ENCODE data around the gene SLC41A3. TPM values are rescaled to one million over a fixed set of nuclear protein-coding genes. Genes with fewer than 3 reads are reported as not detected.
"Not testable (repeated sequence)": the region's sequence is repeated elsewhere in the genome, so short reads cannot be mapped to it uniquely, and the experiment has no call there.

SLC41A3 gene
- total RNA-seq, 2 donors from 2014 or later = 44.7 to 49.0 TPM

DNA sequence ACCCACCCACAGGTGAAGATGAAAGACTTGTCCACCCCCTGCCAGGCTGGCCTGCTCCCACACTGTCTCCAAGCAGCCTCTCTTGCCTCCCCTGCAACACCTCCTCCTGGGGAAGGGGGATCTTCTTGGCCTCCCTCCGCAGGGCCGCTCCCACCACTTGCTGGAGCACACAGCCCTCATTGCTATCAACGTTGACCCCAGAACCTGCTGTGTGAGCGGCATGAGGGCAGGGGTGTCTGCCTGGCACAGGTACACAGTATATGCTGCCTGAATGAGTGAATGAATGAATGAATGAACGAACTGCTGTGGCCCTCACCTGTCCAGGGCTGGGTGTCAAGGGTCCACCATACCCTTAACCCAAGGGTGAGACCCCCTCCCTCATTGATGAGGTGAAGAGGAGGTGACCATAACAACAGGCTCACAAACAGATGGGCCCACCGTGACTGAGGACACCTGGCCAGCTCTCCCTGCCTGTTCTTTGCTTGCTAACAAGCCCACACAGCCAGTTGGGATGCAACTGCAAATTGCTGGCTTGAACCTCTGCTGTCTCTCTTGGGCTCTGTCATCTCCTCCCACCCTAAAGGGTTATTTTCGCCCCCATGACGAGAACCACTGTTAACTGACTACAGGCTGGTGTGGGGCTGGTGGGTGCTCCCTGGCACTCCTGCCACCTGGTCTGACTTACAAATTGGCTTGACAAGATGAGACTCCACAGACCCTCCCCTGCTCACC lies 22.5 kb downstream of the SLC41A3 start:
- intact Hi-C loops (cut with DNase I) = no loop called here
- peak; percentile 51 for DNase-seq (ENCODE audit: low spot score)

DNA sequence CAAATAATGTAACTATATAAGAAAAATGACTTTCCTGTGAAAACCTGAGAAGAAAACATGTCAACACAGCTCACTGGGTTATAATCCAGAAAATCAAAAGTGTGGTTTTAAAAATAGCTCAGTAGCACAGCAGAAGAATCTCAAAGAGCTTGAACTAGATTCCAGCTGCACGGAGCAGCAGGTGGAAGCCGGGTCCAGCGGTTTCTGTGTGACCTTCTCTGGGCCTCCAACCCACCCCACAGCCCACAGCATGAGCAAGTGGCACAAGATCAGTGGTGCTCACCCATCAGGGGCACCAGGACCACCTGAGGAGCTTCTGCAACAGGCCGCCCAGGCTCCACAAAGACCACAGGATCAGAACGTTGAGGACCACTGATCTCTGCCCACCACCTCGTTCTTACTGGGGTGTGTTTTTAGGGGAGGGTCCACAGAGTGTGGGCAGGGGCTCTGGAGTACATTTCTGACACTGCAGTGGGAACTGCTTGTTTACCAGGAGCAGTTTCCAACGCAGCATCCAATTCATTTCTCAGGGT lies 23.2 kb downstream of the SLC41A3 start:
- intact Hi-C loops (cut with DNase I) = no loop called here
- DNase-seq (ENCODE audit: low spot score) = peak; percentile 52

- intact Hi-C loops (cut with DNase I) = no loop called here
- peak; percentile 31 for DNase-seq (ENCODE audit: low spot score)
Observed at GRCh38 chr3:126058666-126059065, 25.3 kb downstream of the SLC41A3 start.

DNA sequence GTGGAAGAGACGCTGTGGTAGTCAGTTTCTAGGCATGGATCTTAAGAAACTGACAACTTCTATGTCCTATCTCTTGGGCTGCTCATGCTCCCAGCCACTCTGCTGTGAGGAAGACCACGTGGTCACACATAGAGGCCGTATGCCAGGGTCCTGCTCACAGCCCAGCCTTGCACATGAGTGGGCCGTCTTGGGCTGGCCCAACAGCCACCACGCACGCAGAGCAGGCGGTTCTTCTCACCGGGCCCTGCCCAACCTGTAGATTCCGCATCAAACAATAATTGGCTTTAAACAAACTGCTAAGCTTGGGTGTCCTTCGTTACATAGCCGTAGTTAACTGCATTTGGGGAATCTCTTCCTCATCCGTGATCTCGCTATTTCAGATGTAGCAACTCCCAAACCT lies 26.0 kb downstream of the SLC41A3 start:
- intact Hi-C loops (cut with DNase I) = no loop called here

GRCh38 chr3:126057501-126057819 lies 26.5 kb downstream of the SLC41A3 start:
- peak; percentile 63 for DNase-seq (ENCODE audit: low spot score)
- intact Hi-C loops (cut with DNase I) = no loop called here

More for the DNA sequence above, 26.0 kb downstream of the SLC41A3 start:
- peak; percentile 43 for DNase-seq (ENCODE audit: low spot score)

DNA sequence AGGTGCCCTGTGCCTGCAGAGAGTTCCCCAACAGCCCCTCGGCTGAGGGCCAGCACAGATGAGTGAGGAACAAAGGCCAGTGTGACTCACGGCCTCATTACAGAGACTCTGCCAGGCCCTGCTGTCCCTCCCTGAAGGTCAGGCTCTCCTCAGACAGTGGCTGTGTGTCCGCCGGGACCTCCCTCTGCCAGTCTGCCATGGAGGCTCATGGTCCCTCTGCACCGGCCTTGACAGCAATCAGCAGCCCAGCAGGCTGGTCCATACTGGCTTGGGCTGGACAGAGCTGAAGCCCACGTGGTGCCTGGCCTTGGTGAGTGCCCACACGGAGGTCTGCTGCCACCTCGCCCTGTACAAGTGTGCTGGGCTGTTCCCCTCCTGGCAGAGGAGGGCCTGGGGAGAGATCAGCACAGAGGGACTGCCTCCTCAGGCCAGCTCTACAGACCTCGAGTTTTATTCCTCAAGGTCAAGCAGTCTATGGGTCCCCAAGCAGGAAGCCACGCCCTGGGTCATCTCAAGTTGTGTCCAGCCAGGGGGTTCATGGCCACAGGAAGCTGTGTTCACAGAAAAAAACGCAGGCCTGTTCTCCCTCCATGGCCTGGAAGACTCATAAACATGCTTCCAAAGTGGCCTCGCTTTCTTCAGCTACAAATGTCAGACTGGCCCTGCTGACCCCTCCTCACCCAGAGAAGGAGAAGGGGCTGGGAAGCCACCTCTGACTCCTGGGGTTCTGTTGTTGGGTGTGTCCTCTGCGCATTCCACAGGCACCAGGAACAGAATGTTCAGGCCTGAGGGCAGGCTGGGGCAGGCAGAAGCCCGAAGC lies 27.0 kb downstream of the SLC41A3 start:
- peak; percentile 77 for DNase-seq (ENCODE audit: low spot score)
- intact Hi-C loops (cut with DNase I) = no loop called here

GRCh38 chr3:126056088-126056487 lies 27.8 kb downstream of the SLC41A3 start:
- peak; percentile 42 for DNase-seq (ENCODE audit: low spot score)
- intact Hi-C loops (cut with DNase I) = no loop called here

- no peak for DNase-seq (ENCODE audit: low spot score)
- intact Hi-C loops (cut with DNase I) = no loop called here
Observed at GRCh38 chr3:126054870-126055269, 29.1 kb downstream of the SLC41A3 start.

DNA sequence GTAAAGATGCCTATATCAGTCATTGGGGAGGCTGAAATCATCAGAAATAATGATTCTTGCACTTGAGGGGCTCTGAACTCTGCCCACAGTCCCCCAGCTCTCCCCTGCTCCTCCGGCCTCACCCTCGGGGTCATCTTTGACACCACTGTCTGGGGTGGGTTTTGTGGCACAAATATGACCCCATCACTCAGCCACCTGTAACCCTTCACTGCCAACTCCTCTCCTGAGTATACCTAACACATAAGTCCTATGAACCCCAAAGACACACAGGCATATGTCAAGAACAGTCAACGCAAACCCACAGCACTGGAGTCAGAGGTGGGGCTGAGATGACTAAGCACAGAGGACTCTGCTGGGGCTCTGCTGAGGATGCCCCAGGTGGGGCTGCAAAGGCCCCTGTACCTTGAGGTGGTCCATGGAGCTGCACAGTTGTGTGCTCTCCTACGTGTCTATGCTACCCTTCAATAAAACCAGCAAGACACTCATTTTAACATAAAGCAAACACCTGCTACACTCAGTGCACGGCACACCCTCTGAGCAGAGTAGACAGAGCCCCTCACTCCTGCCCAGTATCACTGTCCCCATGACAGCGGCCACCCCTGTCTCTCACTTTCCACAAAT lies 29.9 kb downstream of the SLC41A3 start:
- intact Hi-C loops (cut with DNase I) = no loop called here
- DNase-seq (ENCODE audit: low spot score) = no peak

GRCh38 chr3:126053513-126053912 lies 30.4 kb downstream of the SLC41A3 start:
- intact Hi-C loops (cut with DNase I) = no loop called here
- DNase-seq (ENCODE audit: low spot score) = no peak

DNA sequence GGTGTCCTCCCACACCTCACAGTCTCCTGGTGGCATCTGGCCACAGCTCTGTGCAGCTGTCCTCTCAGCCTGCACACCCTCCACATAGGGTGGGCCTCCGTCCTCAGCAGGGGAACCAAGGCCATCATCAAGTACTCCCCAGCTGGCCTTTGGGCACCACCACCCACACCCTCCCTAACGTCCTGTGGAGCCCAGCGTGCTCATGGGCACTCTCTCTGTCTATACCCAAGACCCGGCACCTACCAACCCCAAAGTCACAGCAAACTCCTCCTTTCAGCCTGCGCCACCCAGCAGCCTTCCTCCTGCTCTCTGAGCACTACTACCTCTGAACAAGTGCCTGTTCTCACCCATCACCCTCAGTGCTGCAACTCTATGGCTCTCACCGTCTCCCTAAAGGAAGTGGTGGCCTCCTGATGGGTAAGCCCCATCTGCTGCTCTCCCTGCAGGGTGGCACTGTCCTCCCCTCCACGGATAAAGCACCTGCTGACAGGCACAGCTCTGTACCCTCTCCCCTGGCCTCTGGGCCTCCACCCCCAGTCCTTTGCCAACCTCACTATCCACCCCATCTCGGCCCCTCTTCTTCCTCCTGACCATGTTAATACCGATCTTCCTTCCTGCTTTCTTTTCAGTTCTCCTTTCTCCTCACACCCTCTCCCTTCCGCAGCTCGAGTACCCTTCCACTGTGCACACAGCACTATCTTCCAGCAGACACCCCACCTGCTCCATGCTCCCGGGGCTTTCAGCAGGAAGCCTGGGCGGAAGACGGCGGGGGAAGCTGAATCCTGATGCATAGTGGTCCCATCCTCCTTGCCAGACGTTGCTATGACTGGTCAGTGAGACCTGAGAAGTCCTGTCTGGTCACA lies 31.5 kb downstream of the SLC41A3 start:
- DNase-seq (ENCODE audit: low spot score) = no peak
- intact Hi-C loops (cut with DNase I) = no loop called here

DNA sequence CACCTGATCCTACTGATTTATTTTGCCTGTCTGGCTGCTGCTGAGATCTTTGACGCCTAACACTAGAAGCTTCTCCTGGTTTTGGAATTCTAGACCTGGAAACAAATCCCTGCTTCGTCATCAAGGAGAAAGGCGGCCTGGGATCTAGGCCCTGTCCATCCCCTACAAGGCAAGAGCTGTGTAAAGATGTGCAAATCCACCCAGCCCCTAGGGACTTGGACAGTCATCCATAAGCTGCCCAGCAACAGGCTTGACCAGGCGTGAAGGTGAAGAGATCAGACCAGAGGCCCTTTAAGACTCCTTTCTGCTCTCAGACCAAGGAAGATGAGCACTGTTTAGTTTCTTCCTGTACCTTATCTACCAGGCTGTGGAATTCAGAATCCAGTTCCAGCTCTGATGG lies 32.2 kb downstream of the SLC41A3 start:
- intact Hi-C loops (cut with DNase I) = no loop called here
- peak; percentile 64 for DNase-seq (ENCODE audit: low spot score)

DNA sequence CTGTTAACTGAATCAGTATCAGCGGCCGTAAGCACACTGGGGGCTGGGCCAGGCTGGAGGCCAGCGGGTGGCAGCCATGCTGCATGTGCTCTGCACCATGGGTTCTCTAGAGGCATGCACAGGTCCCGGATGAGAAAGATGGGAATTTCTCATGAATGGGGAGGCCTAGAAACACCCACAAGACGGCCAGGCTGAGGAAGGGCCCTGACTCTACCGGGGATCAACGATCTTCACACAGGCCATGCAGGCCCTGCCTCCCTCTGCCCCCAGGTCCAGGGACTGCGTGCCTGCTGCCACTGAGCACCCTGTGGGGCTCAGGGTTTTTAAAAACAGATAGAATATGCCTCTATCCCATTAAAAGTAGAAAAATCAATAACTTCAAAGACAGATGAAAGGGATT lies 32.7 kb downstream of the SLC41A3 start:
- intact Hi-C loops (cut with DNase I) = no loop called here
- no peak for DNase-seq (ENCODE audit: low spot score)

DNA sequence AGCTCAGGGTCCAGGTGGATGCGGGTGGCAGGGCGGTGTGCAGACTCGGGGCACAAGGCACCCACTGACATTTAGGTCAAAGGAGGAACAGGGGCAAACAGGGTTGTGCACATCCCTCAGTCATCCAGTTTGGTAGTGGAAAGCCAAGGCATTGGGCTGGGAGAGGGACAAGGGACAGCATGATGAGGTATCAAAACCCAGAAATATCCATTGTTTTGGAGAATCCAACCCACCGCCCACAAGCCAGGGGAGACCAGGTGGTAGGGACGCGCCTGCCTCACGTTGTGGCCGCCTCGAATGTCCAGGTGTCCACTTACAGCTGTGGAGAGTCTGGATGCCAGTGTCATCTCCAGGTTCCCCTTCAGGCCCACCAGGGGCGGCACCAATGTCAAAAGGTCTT lies 33.3 kb downstream of the SLC41A3 start:
- intact Hi-C loops (cut with DNase I) = no loop called here

GRCh38 chr3:126050050-126050392 lies 33.9 kb downstream of the SLC41A3 start:
- intact Hi-C loops (cut with DNase I) = no loop called here
- DNase-seq (ENCODE audit: low spot score) = no peak

More for the DNA sequence above, 33.3 kb downstream of the SLC41A3 start:
- peak; percentile 62 for DNase-seq (ENCODE audit: low spot score)

DNA sequence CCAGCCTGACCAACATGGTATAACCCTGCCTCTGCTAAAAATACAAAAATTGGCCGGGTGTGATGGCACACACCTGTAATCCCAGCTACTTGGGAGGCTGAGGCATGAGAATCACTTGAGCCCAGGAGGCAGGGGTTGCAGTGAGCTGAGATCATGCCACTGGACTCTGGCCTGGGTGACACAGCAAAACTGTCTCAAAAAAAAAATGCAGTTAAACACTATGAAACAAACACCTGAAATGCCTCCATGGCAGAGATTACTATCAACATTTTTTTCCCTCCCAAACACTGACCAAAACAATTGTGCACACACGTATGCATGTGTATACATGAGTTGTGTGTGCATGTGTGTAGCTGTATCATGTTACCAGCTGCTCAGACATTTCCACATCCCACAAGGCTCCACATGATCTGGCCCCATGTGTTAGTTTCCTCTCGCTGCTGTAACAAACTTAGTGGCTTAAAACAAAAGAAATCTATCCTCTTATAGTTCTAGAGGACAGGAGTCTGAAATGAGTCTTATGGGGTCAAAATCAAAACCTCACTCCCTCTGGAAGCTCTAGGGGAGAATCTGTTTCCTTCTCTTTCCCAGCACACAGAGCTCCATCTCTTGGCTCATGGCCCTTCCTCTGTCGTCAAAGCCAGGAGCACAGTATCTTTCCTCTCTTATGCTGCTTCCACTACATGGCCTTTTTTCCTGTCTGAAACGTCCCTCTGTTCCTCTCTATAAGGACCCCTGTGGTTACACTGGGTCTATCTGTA lies 34.5 kb downstream of the SLC41A3 start:
- intact Hi-C loops (cut with DNase I) = no loop called here
- no peak for DNase-seq (ENCODE audit: low spot score)

DNA sequence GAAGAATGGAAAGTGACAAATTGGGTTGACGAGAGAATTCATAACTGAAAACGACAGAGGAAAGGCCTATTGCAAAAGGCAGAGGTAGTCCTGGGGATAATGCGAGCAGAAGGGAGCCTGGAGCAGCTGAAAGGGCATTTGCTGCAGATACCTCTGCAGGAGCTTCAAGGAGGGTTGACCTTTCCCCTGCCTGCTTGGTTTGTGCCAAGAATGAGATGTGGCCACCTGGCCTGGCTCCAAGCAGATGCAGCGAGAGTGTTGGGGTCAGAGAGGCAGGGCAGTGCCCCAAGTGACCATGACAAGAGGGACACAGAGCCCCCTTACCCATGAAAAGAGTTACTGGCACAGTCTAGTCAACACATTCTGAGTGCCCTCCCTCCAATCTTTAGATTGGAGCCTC lies 43.5 kb downstream of the SLC41A3 start:
- intact Hi-C loops (cut with DNase I) = no loop called here
- peak; percentile 31 for DNase-seq (ENCODE audit: low spot score)

DNA sequence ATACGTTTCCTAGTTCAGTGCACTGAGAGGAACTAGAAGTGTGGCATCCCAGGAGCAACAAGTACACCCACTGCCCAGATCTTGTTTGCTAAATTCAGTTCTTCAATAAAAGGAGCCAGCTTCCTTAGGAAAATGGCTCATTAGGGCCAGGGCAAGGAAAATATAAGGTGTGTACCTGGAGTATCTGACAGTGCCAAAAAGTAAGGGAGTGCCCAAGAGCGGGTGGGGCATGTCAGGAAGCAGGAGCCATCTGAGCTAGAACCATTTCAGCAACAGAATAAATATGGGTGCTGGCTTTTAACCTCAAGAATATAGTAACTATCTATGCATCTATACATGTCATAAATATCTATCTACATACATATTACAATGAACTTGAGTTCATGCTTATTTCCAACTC lies 44.1 kb downstream of the SLC41A3 start:
- DNase-seq (ENCODE audit: low spot score) = no peak
- intact Hi-C loops (cut with DNase I) = no loop called here

- peak; percentile 41 for DNase-seq (ENCODE audit: low spot score)
Observed at GRCh38 chr3:126038791-126039190, 45.1 kb downstream of the SLC41A3 start.

More at GRCh38 chr3:126038791-126039190, 45.1 kb downstream of the SLC41A3 start:
- intact Hi-C loops (cut with DNase I) = not testable (repeated sequence)
